ENCODE data around the gene RUSC2.
"Not testable (repeated sequence)": the region's sequence is repeated elsewhere in the genome, so short reads cannot be mapped to it uniquely, and the experiment has no call there.

Gene RUSC2

GRCh38 chr9:35489313-35490154, at the start of gene RUSC2:
TSS of gene RUSC2 (plus strand) at chr9:35490111. CDS start at chr9:35546522, 56,411 bp downstream.
- DNase-seq, result peak; percentile 42

GRCh38 chr9:35446012-35446411, 43.9 kb upstream of the RUSC2 start:
- no peak for DNase-seq

DNA sequence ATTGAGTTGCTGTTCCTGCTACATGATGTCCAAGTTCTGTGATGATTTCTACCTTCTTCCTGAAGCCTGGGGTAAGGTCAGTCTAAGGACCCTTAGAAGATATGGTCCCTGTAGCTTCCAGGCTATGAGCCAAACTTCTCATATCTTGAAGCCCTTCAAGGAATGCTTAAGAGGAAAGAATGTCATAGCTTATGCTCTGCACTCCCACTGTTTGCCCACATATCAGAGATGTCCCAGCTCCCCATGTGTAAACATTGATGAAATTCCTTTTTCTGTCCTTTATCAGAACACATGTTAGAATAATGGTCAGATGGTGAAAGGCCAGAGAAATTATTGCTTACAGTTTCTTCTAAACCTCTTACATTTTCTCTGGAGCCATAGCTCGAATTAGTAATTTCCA, 41.4 kb upstream of the RUSC2 start:
- no peak for DNase-seq

DNA sequence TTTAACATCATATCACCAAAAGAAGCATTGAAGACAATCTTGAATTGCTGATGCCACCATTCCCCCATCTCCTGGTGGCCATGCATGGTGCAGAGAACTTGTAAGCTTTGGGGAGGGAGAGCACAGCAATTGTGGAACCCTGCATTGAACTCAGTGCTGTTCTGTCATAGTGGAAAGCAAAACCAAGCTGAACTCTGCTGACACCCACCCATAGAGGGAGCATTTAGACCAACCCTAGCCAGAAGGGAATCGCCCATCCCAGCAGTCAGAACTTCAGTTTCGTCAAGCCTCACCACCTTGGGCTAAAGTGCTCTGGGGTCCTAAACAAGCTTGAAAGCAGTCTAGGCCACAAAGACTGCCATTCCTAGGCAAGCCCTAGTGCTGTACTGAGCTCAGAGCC, 37.4 kb upstream of the RUSC2 start:
- DNase-seq, result no peak

DNA sequence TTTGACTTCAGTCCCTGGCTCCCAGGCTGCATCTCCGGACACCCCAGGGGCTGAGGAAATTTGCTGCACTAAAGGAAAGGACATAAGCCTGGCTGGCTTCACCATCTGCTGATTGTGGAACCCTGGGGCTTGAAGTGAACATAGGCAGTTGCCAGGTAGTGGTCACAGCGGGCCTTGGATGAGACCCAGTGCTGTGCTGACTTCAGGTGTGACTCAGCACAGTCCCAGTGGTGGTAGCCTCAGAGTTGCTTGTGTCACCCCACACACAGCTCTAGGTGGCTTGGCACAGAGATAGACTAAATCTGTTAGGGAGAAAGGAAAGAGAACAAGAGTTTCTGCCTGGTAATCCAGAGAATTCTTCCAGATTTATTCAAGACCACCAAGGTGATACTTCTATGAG, 36.1 kb upstream of the RUSC2 start:
- no peak for DNase-seq

DNA sequence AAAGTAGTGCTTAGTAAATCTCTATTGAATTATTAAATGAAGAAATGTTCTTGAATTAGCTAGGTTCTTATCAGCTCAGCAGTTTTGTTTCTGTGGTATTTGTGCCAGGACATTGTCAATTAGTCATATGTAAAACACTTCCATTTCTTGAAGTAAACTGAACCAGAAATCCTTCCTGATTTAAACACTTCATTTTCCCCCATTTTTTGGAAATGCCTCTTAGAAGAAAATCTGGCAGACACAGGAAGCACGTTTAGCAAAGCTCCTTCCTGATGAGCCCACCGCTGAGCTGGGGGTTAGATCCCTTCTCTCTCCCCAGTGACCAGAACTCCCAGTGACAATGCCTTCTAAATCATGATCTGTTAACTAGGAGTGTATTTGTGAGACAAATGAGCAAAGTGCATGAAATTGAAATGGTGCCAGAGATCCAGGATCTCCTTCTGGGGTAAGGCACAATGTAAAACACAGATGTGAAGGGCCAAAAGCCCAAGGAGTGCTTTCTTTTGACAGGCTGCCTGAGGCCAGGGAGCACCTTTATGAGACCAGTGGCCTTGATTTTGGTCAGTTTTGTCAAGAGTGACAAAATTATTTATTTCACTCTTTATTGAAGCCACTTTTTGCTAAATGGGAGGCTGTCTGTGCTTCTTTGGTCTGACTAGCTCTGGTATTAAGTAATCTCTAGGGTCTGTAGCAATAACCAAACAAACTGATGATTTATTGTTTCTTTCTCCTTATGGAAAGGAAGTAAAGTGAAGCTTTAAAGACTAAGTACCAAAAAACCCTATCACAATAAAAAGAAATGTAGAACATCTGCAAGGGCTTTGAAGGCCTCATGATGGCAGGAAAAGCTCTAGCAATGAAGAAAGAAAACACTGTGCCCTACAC, 25.5 kb upstream of the RUSC2 start:
- DNase-seq, result no peak

GRCh38 chr9:35470340-35470739, 19.6 kb upstream of the RUSC2 start:
- no peak for DNase-seq

- DNase-seq, result no peak
These were observed 19.0 kb upstream of the RUSC2 start for GRCh38 chr9:35470894-35471293.

GRCh38 chr9:35476596-35476995, 13.3 kb upstream of the RUSC2 start:
- DNase-seq, result no peak

- DNase-seq, result peak; percentile 34
These were observed 12.6 kb upstream of the RUSC2 start for GRCh38 chr9:35477211-35477855.

- DNase-seq, result no peak
These were observed 11.0 kb upstream of the RUSC2 start for GRCh38 chr9:35478871-35479270.

DNA sequence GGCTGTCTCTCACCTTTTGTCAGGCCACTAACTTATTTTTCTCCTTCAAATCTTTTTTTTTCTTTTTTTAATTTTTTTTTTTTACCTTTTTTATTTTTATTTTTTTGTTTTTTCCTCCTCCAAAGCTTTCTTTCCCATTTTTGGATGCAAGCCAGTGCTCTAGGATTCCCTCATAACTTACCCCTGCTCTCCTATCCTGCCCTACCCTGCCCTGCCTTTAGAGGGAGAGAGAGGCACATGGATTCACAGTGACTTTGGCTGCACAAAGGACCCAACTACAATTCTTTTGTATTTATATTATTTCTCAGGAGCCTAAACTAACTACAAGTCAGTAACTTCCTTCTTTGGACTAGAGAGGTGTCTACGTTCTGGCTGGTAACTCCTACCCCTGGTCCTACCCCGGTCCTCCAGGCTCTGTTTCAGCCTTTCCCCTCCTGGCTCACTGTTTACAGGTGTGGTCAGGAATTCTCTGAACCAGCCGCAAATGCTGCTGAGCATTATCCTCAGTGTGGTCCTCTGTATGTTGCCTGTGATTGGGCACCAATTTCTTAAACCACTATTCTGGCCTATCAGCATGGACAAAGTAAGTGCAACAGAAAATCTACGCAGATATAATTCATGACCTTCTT, 8.4 kb upstream of the RUSC2 start:
- peak; percentile 35 for DNase-seq

GRCh38 chr9:35482071-35482470, 7.8 kb upstream of the RUSC2 start:
- no peak for DNase-seq

- no peak for DNase-seq
These were observed 5.5 kb upstream of the RUSC2 start for GRCh38 chr9:35484406-35484805.

DNA sequence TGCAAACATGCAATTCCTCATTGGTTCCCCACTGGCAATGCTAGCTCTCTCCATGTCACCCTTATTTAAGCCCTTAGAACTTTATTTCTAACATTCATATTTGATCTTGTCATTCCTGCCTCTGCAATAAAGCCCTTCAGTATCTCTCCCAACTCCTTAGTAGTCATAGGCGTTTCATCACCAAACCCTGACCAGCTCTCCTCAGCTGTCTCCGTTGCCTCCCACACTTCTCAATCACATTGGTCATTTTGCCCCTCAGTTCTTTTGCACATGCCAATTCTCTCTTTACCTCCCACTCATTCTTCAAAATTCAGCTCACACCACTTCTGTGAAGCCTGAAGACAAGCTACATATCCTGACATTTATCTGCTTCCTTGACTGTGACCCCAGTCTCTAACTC, 2.8 kb upstream of the RUSC2 start:
- DNase-seq, result no peak

DNA sequence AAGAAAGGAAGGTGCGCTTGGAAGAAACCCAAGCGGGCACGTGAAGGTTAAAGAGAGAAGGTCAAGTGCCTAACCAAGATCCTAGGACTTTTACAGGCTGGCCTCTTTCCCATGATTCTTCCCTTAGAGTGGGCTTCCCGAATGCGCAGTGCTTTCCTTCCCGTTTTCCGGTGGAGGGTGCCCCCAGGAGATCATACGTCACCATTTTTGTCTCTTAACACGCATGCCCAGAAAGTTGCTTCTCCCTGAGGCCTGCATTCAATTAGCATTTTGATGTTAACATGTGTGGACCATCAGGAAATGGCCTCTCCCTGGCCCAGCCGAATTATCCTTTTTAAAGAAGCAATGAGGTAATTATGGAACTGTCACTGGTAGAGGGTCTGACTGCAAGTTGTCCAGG, 1.9 kb upstream of the RUSC2 start:
- no peak for DNase-seq

DNA sequence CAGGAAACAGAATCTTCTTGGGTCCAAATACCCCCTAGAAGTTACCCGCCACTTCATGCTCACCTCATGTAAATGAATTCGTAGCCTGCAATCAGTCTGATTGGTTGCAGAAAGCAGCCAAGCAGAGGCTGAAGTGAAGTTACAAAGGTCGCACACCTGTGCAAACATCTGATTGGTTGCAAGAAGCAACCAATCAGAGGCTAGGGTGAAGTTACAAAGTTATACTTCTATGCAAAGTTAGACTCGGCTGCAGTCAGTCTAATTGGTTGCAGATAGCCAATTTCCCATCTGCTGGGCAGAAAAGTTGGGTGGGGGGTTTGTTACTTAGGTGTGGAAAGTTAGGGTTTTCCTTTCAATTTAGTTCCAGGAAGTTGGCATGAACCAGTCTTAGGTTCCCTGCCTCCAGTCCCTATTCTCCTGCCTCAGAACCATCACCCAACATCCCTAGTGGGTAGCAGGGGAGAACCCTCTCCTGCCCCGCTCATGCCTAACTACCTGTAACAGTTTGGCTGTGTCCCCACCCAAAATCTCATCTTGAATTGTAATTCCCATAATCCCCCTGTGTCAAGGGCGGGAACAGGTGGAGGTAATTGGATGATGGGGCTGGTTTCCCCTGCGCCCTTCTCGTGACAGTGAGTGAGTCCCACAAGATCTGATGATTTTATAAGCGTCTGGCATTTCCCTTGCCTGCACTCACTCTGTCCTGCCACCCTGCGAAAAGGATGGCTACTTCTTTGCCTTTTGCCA, 1.2 kb upstream of the RUSC2 start:
- no peak for DNase-seq

DNA sequence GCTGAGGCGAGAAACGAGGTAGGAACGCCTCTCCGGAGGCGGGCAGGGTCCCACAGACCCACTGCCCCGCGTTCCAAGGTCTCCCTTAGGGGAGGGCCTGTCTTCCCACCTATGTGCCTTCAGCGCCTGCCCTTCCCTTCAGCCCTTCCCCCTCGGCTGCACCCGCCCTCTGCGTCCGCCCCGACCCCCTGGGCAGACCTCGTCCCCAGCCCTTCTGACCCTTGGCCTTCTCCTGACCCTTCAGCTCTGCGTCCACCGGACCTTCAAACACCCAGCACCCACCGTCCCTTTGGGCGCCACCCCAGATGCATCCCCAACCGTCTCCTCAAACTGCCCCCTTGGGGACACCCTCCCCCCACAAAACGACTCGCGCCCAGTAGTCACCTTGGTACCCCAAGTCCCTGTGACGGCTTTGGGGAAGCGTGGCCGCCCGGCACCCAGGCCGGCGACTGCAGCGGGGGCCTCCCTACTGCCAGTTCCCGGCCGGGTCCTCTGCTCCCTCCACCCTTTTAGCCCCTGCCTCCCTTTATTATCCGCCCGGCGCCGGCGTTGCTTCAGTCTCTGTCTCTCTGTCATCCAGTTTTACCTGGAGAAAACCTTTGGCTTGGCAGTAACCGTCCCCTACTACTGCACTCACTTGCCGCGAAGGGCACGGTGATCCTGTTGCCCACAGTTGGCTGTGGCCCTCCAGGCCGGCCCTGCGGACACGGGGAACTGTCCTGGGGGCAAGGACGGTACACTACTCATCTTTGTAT, 421 bp downstream of the RUSC2 start:
- DNase-seq, result no peak

GRCh38 chr9:35490910-35491465, 1.1 kb downstream of the RUSC2 start:
- no peak for DNase-seq

GRCh38 chr9:35493119-35493518, 3.2 kb downstream of the RUSC2 start:
- not testable (repeated sequence) for DNase-seq

GRCh38 chr9:35495984-35496383, 6.1 kb downstream of the RUSC2 start:
- no peak for DNase-seq
